Activated CD8-positive, alpha-beta T cell treated with anti-CD3 and anti-CD28 coated beads for 36 hours (primary cell): ENCODE data around the gene OSBPL10. TPM values are rescaled to one million over a fixed set of nuclear protein-coding genes. Genes with fewer than 3 reads are reported as not detected.
A peak's percentile ranks its signal among the peaks of the same experiment; 100 is the strongest.

Source experiments
- ATAC-seq: fragments of 200-7000 bp; cut with Tn5 transposase; one replicate; pipeline ENCODE4 v1.10.0; 2021; ENCODE audit warnings: mild to moderate bottlenecking, moderate library complexity
- CTCF ChIA-PET: fragments of 350-600 bp; sonication (Branson Sonifier 250); formaldehyde crosslinking; loops from one replicate; lab custom pipeline; 2021; ENCODE audit warnings: antibody characterized with exemption; lab: Charles Lee
- POLR2A ChIA-PET: fragments of 350-600 bp; sonication (Branson Sonifier 250); formaldehyde crosslinking; loops from one replicate; lab custom pipeline; 2021; ENCODE audit warnings: antibody characterized with exemption; lab: Charles Lee
- DNase-seq: peaks from one replicate; pipeline ENCODE4 v3.0.0-alpha.2; 2020
- H3K27ac Mint-ChIP-seq: one replicate; pipeline ENCODE4 v1.8.0; 2021; ENCODE audit warnings: mild to moderate bottlenecking, mixed read lengths
- H3K27me3 Mint-ChIP-seq: one replicate; pipeline ENCODE4 v1.8.0; 2021; ENCODE audit warnings: mixed read lengths
- H3K36me3 Mint-ChIP-seq: one replicate; pipeline ENCODE4 v1.8.0; 2021; ENCODE audit warnings: low read depth, mixed read lengths
- H3K4me1 Mint-ChIP-seq: one replicate; pipeline ENCODE4 v1.8.0; 2021; ENCODE audit warnings: low read depth, mixed read lengths
- H3K4me3 Mint-ChIP-seq: one replicate; pipeline ENCODE4 v1.8.0; 2021; ENCODE audit warnings: mild to moderate bottlenecking, moderate library complexity, mixed read lengths
- H3K9me3 Mint-ChIP-seq: one replicate; pipeline ENCODE4 v1.8.0; 2021; ENCODE audit warnings: mixed read lengths
- CTCF ChIP-seq: fragments of 200-600 bp; IDR thresholded peaks from one replicate; pipeline ENCODE4 v1.8.0; 2022; ENCODE audit warnings: antibody characterized with exemption, mild to moderate bottlenecking
- intact Hi-C: fragments of 100-400 bp; cut with micrococcal nuclease; formaldehyde crosslinking; loops from one replicate; pipeline ENCODE4 v1.10.0; 2022
- total RNA-seq, 2 experiments: library from RNA; stranded (reverse); gene quantifications; one replicate each; pipeline ENCODE4 v1.2.3, GENCODE V29; 2021

OSBPL10 gene
- total RNA-seq, 2 experiments from 2014 or later, result 1.9 to 2.1 TPM

DNA sequence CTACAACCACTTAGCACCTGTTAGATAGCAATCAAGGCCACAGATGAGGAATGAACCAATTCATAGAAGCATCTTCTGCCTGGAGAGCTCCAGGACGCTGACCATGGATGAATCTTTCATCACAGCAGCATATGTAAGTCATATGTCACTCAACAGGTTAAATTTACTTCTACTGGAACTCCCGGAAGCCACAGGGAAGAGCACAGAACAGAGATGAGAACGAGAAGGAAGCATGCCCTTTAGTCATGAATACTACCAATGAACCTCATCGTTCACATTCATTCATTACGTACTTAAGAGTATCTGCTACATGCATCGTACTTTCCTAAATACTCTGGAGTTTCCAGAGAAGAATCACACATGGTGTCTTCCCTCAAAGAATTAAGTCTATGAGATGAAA is 255.5 kb downstream of the OSBPL10 start:
- no peak for TF ChIP-seq CTCF
- CTCF ChIA-PET, result interaction anchor here (1.7 to 2.3 kb wide), 4 partner anchors 16 to 176 kb away, joined by 5 to 8 read pairs (median 6); no protein-coding TSS in a partner anchor
- ATAC-seq (no peak), DNase-seq (no peak)
- Mint-ChIP-seq H3K27me3 (peaks cover 11% of the 10 kb centered on the region), H3K4me1 (no peaks in the 10 kb centered on the region), H3K27ac (no peak overlapping the region), H3K9me3 (no peaks in the 10 kb centered on the region), H3K4me3 (no peak overlapping the region), H3K36me3 (no peaks in the 10 kb centered on the region)
- intact Hi-C loops, result no loop called here
- POLR2A ChIA-PET, result no interaction called here

- Mint-ChIP-seq H3K27ac (no peak overlapping the region), H3K27me3 (peaks cover 8% of the 10 kb centered on the region), H3K4me3 (no peak overlapping the region), H3K4me1 (no peaks in the 10 kb centered on the region), H3K9me3 (no peaks in the 10 kb centered on the region), H3K36me3 (no peaks in the 10 kb centered on the region)
- no peak for DNase-seq
- intact Hi-C loops, result no loop called here
- CTCF ChIA-PET, result interaction anchor here (0.9 to 2.3 kb wide), 6 partner anchors 11 to 175 kb away, joined by 3 to 8 read pairs (median 5); no protein-coding TSS in a partner anchor
- ATAC-seq, result no peak
- TF ChIP-seq CTCF, result peak; percentile 39
- POLR2A ChIA-PET, result no interaction called here
Observed at GRCh38 chr3:31724651-31725050, 256.4 kb downstream of the OSBPL10 start.

DNA sequence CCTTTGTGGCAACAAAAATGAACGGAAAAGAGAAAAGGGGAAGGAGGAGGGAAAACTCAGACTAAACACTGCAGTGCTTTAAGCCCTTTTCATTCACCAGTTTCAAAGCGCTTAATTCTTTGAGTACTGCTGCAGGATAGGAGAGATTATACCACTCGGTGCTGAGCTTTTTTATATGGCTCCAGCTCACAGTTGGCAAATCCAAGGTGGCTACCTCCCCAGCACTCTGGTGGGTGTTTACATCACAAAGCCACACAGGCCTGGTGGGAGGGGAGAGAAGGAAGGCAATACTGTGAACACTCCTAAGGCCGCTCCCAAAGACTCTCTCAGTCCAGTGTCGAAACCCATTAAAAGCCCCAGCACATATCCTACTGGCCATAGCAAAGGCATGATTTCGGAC is 256.9 kb downstream of the OSBPL10 start:
- Mint-ChIP-seq H3K27me3 (peaks cover 8% of the 10 kb centered on the region), H3K4me1 (no peaks in the 10 kb centered on the region), H3K36me3 (no peaks in the 10 kb centered on the region), H3K27ac (no peak overlapping the region), H3K4me3 (no peak overlapping the region), H3K9me3 (no peaks in the 10 kb centered on the region)
- TF ChIP-seq CTCF, result no peak
- ATAC-seq, result no peak
- no peak for DNase-seq
- CTCF ChIA-PET, result interaction anchor here (0.8 to 2.3 kb wide), 5 partner anchors 10 to 174 kb away, joined by 3 to 8 read pairs (median 5); no protein-coding TSS in a partner anchor
- POLR2A ChIA-PET, result no interaction called here
- intact Hi-C loops, result no loop called here

DNA sequence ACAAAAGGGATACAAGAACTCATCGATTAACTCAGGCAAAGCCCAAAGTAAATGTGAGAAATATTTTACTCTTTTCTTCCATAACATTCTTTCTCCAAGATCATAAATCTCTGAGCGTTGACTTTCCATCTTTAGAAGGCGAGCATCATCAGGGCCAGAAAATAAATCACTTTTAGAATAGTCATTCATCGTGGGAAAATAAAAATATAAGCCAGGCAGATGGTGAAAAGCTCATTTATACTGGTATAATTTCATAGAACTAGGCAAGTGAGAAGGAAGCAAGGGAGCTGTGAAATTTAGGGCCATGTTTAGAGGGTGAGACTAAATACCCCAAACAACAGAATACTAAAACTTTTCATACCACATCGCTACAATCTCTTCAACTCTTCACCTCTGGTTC is 257.4 kb downstream of the OSBPL10 start:
- Mint-ChIP-seq H3K4me1 (no peaks in the 10 kb centered on the region), H3K27ac (no peak overlapping the region), H3K4me3 (no peak overlapping the region), H3K27me3 (peaks cover 11% of the 10 kb centered on the region), H3K9me3 (no peaks in the 10 kb centered on the region), H3K36me3 (no peaks in the 10 kb centered on the region)
- ATAC-seq (no peak), DNase-seq (no peak)
- intact Hi-C loops, result no loop called here
- CTCF ChIA-PET, result interaction anchor here (0.8 to 1.8 kb wide), 3 partner anchors 10 to 105 kb away, joined by 3 to 5 read pairs (median 3); no protein-coding TSS in a partner anchor
- no peak for TF ChIP-seq CTCF
- POLR2A ChIA-PET, result no interaction called here

GRCh38 chr3:31721676-31722075 is 259.4 kb downstream of the OSBPL10 start:
- ATAC-seq, result no peak
- Mint-ChIP-seq H3K36me3 (no peaks in the 10 kb centered on the region), H3K9me3 (no peaks in the 10 kb centered on the region), H3K27ac (no peak overlapping the region), H3K4me1 (no peaks in the 10 kb centered on the region), H3K4me3 (no peak overlapping the region), H3K27me3 (peaks cover 11% of the 10 kb centered on the region)
- intact Hi-C loops, result no loop called here
- no peak for DNase-seq
- ChIA-PET CTCF (interaction anchor here (0.6 kb wide), 1 partner anchor 954 kb away, joined by 3 read pairs; no protein-coding TSS in a partner anchor), POLR2A (no interaction called here)
- no peak for TF ChIP-seq CTCF
